ENCODE measurements around the gene SLFN11. TPM values are rescaled to one million over a fixed set of nuclear protein-coding genes. Genes with fewer than 3 reads are reported as not detected.
A peak's percentile ranks its signal among the peaks of the same experiment; 100 is the strongest.

The SLFN11 gene, protein sequence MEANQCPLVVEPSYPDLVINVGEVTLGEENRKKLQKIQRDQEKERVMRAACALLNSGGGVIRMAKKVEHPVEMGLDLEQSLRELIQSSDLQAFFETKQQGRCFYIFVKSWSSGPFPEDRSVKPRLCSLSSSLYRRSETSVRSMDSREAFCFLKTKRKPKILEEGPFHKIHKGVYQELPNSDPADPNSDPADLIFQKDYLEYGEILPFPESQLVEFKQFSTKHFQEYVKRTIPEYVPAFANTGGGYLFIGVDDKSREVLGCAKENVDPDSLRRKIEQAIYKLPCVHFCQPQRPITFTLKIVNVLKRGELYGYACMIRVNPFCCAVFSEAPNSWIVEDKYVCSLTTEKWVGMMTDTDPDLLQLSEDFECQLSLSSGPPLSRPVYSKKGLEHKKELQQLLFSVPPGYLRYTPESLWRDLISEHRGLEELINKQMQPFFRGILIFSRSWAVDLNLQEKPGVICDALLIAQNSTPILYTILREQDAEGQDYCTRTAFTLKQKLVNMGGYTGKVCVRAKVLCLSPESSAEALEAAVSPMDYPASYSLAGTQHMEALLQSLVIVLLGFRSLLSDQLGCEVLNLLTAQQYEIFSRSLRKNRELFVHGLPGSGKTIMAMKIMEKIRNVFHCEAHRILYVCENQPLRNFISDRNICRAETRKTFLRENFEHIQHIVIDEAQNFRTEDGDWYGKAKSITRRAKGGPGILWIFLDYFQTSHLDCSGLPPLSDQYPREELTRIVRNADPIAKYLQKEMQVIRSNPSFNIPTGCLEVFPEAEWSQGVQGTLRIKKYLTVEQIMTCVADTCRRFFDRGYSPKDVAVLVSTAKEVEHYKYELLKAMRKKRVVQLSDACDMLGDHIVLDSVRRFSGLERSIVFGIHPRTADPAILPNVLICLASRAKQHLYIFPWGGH
- total RNA-seq (2021; fragmentation: NEBNext Ultra II Directional; extraction: Animal tissue kit (Norgen Biotek cat#: 25700)) (0.27 and 0.28 TPM in 2 replicates), polyA plus RNA-seq (2011; rRNA removed) (0.09 and 0.11 TPM in 2 replicates), polyA minus RNA-seq (2011; rRNA and poly(A)+ RNA removed) (0.09 and 0.34 TPM in 2 replicates)
- 0.12 TPM for polyA plus RNA-seq (2011; cell fraction: cytosol; rRNA removed)
- polyA plus RNA-seq (2011; cell fraction: nucleus; rRNA removed) = 0.04 TPM
- polyA plus RNA-seq (2012, experiment 1 of 2) = 0.19 to 0.31 TPM (median 0.22 TPM) in 4 replicates
- polyA plus RNA-seq (2012, experiment 2 of 2) = 0.03 TPM
- polyA plus RNA-seq (2013, experiment 1 of 2) = 0.10 TPM
- polyA plus RNA-seq (2013, experiment 2 of 2) = 0.07 TPM
- polyA minus RNA-seq (2011; cell fraction: cytosol; rRNA and poly(A)+ RNA removed) = not detected
- polyA minus RNA-seq (2011; cell fraction: nucleus; rRNA and poly(A)+ RNA removed) = not detected
- long read RNA-seq, experiment 1 = 0 reads
- long read RNA-seq, experiment 2 = 0 reads

DNA sequence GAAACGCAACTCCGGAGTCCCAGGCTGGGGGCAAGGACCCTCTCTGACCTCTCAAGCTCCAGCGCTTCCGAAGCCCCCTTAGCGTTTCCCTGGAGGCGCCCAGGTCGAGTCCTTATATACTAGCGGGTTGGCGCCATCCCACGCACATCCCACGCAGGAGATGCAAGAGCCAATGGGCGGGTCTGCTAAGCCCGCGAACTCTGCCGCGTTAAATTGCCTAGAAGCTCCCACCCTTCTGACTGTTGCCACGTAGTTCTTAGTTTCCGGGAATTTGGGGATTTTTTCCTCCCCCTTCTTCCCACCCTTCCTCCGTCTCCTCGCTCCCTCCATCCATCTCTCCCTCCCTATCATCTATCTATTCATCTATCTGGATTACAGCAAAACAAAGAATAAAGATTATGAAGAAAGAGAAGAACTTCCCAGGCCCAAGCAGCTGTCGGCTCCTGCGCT lies at the start of gene SLFN11:
Gene SLFN11, minus strand, starts transcription at position 88 of the 450 bp plus-strand sequence. CDS start 9,814 bp downstream, outside the sequence.
- no peak for FAIRE-seq
- H2AFZ ChIP-seq (ENCODE audit: low read length) = no peak within 1 kb of the TSS
- H4K5ac ChIP-seq (ENCODE audit: insufficient read length, low read depth, low read length) = no peak within 1 kb of the TSS
- H2AK5ac ChIP-seq (ENCODE audit: low read depth, low read length) = no peak within 1 kb of the TSS
- H3K9ac ChIP-seq (replicated peaks in 1 of 4; ENCODE audit: extremely low read depth in 1 of 4, low read depth in 3 of 4, low read length in 3 of 4) = no peak within 1 kb of the TSS
- H3K4me3 ChIP-seq (ENCODE audit: extremely low read depth in 1 of 4, insufficient read depth in 2 of 4, low read depth in 3 of 4, low read length in 4 of 4) = peak within 1 kb of the TSS; percentile 30 to 62 (median 51); a peak in 7 of 8 replicates
- POLR2A ChIA-PET (ENCODE audit: partially characterized antibody) = interaction anchor here (1.2 to 1.3 kb wide), 2 partner anchors 19 to 113 kb away, joined by 3 read pairs; no protein-coding TSS in a partner anchor
- H2BK120ac ChIP-seq (replicated peaks; ENCODE audit: low read depth, low read length) = no peak within 1 kb of the TSS
- peaks cover 9% of the 10 kb centered on the region; the same call in 1 of the 2 replicates for H3K23me2 ChIP-seq (ENCODE audit: low read depth, low read length)
- H3K36me3 ChIP-seq (ENCODE audit: control insufficient read depth in 2 of 4, insufficient read depth in 4 of 4, low read length in 3 of 4) = no peaks in the 10 kb centered on the region
- H3K27ac ChIP-seq (ENCODE audit: low read depth, low read length) = no peak within 1 kb of the TSS
- H3K79me1 ChIP-seq (ENCODE audit: low read depth, low read length) = no peaks in the 10 kb centered on the region
- no peak within 1 kb of the TSS for H3K14ac ChIP-seq (ENCODE audit: insufficient read length)
- H3K4me2 ChIP-seq (ENCODE audit: insufficient read depth in 1 of 2, low read depth in 2 of 2, low read length in 2 of 2) = peak within 1 kb of the TSS; percentile 82 to 88
- H3K56ac ChIP-seq (replicated peaks; ENCODE audit: insufficient read length, low read depth, low read length) = no peak within 1 kb of the TSS
- no peak within 1 kb of the TSS for H2BK15ac ChIP-seq (ENCODE audit: low read length)
- peaks cover 0 to 4% (median 3%) of the 10 kb centered on the region in 4 experiments; a peak in 4 of 7 replicates for H3K4me1 ChIP-seq (replicated peaks in 1 of 4; ENCODE audit: control insufficient read depth in 3 of 4, insufficient read depth in 4 of 4, low read length in 3 of 4)
- H3K18ac ChIP-seq (ENCODE audit: extremely low read depth, low read length) = no peak within 1 kb of the TSS
- 2% methylated on average over 18 of the region's 22 CpGs; no CpG with 5 or more reads in 1 of the 2 experiments for WGBS, 2 experiments (ENCODE audit: extremely low coverage in 1 of 2, insufficient coverage in 1 of 2, insufficient read length in 1 of 2, insufficient replicate concordance in 2 of 2, low coverage in 1 of 2, low lambda C conversion rate in 2 of 2, missing lambda C conversion rate in 1 of 2)
- no peaks in the 10 kb centered on the region for H4K20me1 ChIP-seq (replicated peaks in 1 of 2; ENCODE audit: control insufficient read depth in 1 of 2, insufficient read depth in 2 of 2, low read length in 2 of 2)
- H2BK20ac ChIP-seq (ENCODE audit: low read length) = no peak within 1 kb of the TSS
- DNase-seq (ENCODE audit: low read depth in 1 of 2, low spot score in 2 of 2) = peak in 1 of 2 experiments; percentile 59
- no peak within 1 kb of the TSS for H3K4ac ChIP-seq (replicated peaks; ENCODE audit: insufficient read length, low read depth, low read length)
- no peak within 1 kb of the TSS for H4K8ac ChIP-seq (ENCODE audit: extremely low read depth, insufficient read depth, low read length)
- H2BK5ac ChIP-seq (ENCODE audit: low read depth, low read length) = no peak within 1 kb of the TSS
- H4K91ac ChIP-seq (replicated peaks; ENCODE audit: insufficient read length, low read length) = no peak within 1 kb of the TSS
- H3K9me3 ChIP-seq (ENCODE audit: insufficient read depth in 2 of 2, low read depth in 1 of 2, low read length in 1 of 2) = no peaks in the 10 kb centered on the region
- no peak within 1 kb of the TSS for H3K23ac ChIP-seq (ENCODE audit: insufficient read length)
- peaks cover 39 to 75% (median 51%) of the 10 kb centered on the region in 4 experiments for H3K27me3 ChIP-seq (replicated peaks in 1 of 4; ENCODE audit: control insufficient read depth in 3 of 4, extremely low read depth in 1 of 4, insufficient read depth in 3 of 4, low read length in 3 of 4)
- H3K79me2 ChIP-seq (ENCODE audit: control insufficient read depth in 1 of 2, insufficient read depth in 2 of 2, low read length in 2 of 2) = no peaks in the 10 kb centered on the region
- CTCF ChIA-PET (ENCODE audit: partially characterized antibody) = interaction anchor here (1.0 kb wide), 1 partner anchor 61 kb away, joined by 3 read pairs; no protein-coding TSS in a partner anchor
- H2BK12ac ChIP-seq (ENCODE audit: low read depth, low read length) = no peak within 1 kb of the TSS
- TF ChIP-seq, protein P1, sequence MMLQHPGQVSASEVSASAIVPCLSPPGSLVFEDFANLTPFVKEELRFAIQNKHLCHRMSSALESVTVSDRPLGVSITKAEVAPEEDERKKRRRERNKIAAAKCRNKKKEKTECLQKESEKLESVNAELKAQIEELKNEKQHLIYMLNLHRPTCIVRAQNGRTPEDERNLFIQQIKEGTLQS (IDR thresholded peaks at IDR 0.05; ENCODE audit: insufficient read depth, low read depth, low read length) = no peak
- TF ChIP-seq CHD2 (IDR thresholded peaks at IDR 0.05; ENCODE audit: low read length) (no peak), SUZ12 (IDR thresholded peaks at IDR 0.05; ENCODE audit: low read length) (no peak), GABPA (IDR thresholded peaks at IDR 0.05; ENCODE audit: borderline replicate concordance, insufficient read depth, low read length) (no peak), BCL11A (IDR thresholded peaks at IDR 0.05; ENCODE audit: low read depth in 2 of 2, low read length in 2 of 2) (no peak), RAD21 (IDR thresholded peaks at IDR 0.05 in 1 of 2, conservative IDR thresholded peaks at IDR 0.05 in 1 of 2; ENCODE audit: low read depth in 2 of 2, low read length in 2 of 2) (no peak)

Measured in H1 (cell line).